HG03460 (cell line): Measurements from ENCODE around the gene DENND4C.
"Not testable (repeated sequence)": the region's sequence is repeated elsewhere in the genome, so short reads cannot be mapped to it uniquely, and the experiment has no call there.

Experiments used
- ATAC-seq: cut with Tn5 transposase; IDR thresholded peaks from one replicate; pipeline ENCODE4 v1.9.1; 2021; ENCODE audit not compliant: unreplicated experiment

Gene DENND4C

GRCh38 chr9:19230355-19231125 is at the start of gene DENND4C:
DENND4C (plus strand) TSS chr9:19230693; CDS start chr9:19276175, 45,482 bp downstream.
- peak; percentile 64 for ATAC-seq

GRCh38 chr9:19180991-19181390 is 49.5 kb upstream of the DENND4C start:
- no peak for ATAC-seq

- no peak for ATAC-seq
These were observed 48.9 kb upstream of the DENND4C start for GRCh38 chr9:19181561-19181960.

- peak; percentile 99 for ATAC-seq
These were observed 46.2 kb upstream of the DENND4C start for GRCh38 chr9:19184144-19184917.

- no peak for ATAC-seq
These were observed 45.3 kb upstream of the DENND4C start for GRCh38 chr9:19185191-19185590.

- no peak for ATAC-seq
These were observed 44.3 kb upstream of the DENND4C start for GRCh38 chr9:19186232-19186631.

GRCh38 chr9:19188771-19189170 is 41.7 kb upstream of the DENND4C start:
- no peak for ATAC-seq

GRCh38 chr9:19192202-19193028 is 38.1 kb upstream of the DENND4C start:
- ATAC-seq = no peak

GRCh38 chr9:19193029-19193324 is 37.5 kb upstream of the DENND4C start:
- no peak for ATAC-seq

- ATAC-seq = not testable (repeated sequence)
These were observed 37.0 kb upstream of the DENND4C start for GRCh38 chr9:19193358-19193973.

GRCh38 chr9:19198406-19198805 is 32.1 kb upstream of the DENND4C start:
- ATAC-seq = no peak

GRCh38 chr9:19199012-19199411 is 31.5 kb upstream of the DENND4C start:
- no peak for ATAC-seq

- ATAC-seq = no peak
These were observed 30.3 kb upstream of the DENND4C start for GRCh38 chr9:19200229-19200628.

GRCh38 chr9:19201899-19202891 is 28.3 kb upstream of the DENND4C start:
- no peak for ATAC-seq

GRCh38 chr9:19203058-19203457 is 27.4 kb upstream of the DENND4C start:
- no peak for ATAC-seq

- ATAC-seq = no peak
These were observed 21.8 kb upstream of the DENND4C start for GRCh38 chr9:19208653-19209052.

GRCh38 chr9:19209188-19209587 is 21.3 kb upstream of the DENND4C start:
- no peak for ATAC-seq

- no peak for ATAC-seq
These were observed 16.7 kb upstream of the DENND4C start for GRCh38 chr9:19213823-19214222.

- ATAC-seq = no peak
These were observed 14.0 kb upstream of the DENND4C start for GRCh38 chr9:19216466-19216865.

- no peak for ATAC-seq
These were observed 9.2 kb upstream of the DENND4C start for GRCh38 chr9:19221326-19221725.
